Measurements from ENCODE around the gene SOCS3.

- no peak; the same call in 1 of the 2 replicates for TF ChIP-seq CTCF (IDR thresholded peaks at IDR 0.05; ENCODE audit: low read depth, low read length)
- no peak for TF ChIP-seq EZH2phosphoT487 (IDR thresholded peaks at IDR 0.05; ENCODE audit: low read depth)
Measured at GRCh38 chr17:78346605-78347250, 13.1 kb downstream of the SOCS3 start.
